ENCODE measurements around the gene CKMT2. TPM values are rescaled to one million over a fixed set of nuclear protein-coding genes. Genes with fewer than 3 reads are reported as not detected.

Gene CKMT2
- total RNA-seq, 4 donors from 2014 or later = 2.5 to 12.3 (median 6.5) TPM

DNA sequence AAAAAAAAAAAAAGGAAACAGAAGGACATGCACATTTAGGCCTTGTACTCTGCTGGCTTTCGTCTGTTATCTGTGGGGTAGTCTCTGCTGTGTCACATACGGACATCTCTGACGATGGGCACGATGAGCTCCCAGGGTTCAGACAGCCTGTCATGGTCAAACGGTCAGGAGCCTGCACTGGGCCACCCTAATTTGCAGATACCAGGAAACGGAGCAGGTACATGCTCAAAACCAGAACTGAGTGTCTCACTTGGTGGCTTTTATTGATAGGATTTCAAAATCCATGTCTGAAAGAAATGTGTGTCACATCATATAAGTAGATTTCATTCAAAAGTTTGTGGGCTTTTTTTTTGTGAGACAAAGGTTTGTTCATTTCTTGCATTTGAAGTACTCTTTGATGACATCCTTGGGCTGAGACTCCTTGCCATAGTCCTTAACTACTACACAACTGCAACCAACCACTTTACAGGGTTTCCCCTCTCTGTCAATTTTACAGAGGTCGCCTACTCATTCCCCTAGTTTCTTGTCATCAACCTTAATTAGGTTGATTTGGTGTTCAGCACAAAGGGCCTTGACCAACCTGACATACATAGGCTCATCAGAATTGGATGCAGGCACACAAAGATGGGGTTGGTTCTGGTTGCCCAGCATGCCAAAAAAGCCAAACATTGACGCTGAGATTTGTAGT lies 9.0 kb downstream of the CKMT2 start:
- no peak for TF ChIP-seq EP300 (IDR thresholded peaks at IDR 0.05)
- TF ChIP-seq POLR2AphosphoS5 (IDR thresholded peaks at IDR 0.05) = no peak
- TF ChIP-seq POLR2A (IDR thresholded peaks at IDR 0.05) = no peak
- H3K4me1 ChIP-seq = peaks cover 8% of the 10 kb centered on the region
- no peak overlapping the region for H3K4me3 ChIP-seq
- no peak for DNase-seq (ENCODE audit: low spot score in 2 of 2)
- H3K27ac ChIP-seq = no peak overlapping the region
- no peaks in the 10 kb centered on the region for H3K27me3 ChIP-seq
- no peaks in the 10 kb centered on the region for H3K9me3 ChIP-seq
- H3K36me3 ChIP-seq = no peaks in the 10 kb centered on the region
- WGBS = 89% methylated on average over 8 of the region's 8 CpGs

DNA sequence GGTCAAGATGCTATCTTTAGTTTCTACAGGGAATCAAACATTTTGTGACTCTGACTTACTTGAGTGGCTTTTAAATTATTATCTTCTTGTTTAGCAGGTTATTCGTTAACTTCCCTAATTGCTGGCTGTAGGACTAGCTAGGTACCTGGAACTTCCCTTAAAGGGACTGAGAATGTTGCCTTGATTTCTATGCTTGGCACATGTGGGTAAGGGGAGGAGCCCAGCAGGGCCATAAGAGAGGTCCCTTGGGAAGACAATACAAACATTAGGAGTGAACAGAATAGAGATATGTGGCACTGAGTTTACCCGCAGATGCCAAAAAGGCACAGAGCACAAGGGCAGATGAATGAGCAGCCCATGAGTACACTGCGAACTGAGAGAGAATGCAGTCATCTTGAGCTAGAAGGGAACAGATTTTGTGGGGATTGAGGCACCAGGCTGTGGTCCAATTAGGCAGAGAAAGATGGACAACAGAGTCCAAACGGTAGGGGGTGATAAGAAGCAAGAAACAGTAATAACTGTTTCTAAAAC lies 9.8 kb downstream of the CKMT2 start:
- WGBS = 82% methylated on average over 4 of the region's 4 CpGs
- TF ChIP-seq POLR2AphosphoS5 (IDR thresholded peaks at IDR 0.05) (no peak), POLR2A (IDR thresholded peaks at IDR 0.05) (no peak), EP300 (IDR thresholded peaks at IDR 0.05) (no peak)
- TF ChIP-seq, protein P1, sequence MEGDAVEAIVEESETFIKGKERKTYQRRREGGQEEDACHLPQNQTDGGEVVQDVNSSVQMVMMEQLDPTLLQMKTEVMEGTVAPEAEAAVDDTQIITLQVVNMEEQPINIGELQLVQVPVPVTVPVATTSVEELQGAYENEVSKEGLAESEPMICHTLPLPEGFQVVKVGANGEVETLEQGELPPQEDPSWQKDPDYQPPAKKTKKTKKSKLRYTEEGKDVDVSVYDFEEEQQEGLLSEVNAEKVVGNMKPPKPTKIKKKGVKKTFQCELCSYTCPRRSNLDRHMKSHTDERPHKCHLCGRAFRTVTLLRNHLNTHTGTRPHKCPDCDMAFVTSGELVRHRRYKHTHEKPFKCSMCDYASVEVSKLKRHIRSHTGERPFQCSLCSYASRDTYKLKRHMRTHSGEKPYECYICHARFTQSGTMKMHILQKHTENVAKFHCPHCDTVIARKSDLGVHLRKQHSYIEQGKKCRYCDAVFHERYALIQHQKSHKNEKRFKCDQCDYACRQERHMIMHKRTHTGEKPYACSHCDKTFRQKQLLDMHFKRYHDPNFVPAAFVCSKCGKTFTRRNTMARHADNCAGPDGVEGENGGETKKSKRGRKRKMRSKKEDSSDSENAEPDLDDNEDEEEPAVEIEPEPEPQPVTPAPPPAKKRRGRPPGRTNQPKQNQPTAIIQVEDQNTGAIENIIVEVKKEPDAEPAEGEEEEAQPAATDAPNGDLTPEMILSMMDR (IDR thresholded peaks at IDR 0.05) = no peak
- H3K27me3 ChIP-seq = no peaks in the 10 kb centered on the region
- no peak for DNase-seq (ENCODE audit: low spot score in 2 of 2)
- H3K27ac ChIP-seq = no peak overlapping the region
- no peak overlapping the region for H3K4me3 ChIP-seq
- H3K4me1 ChIP-seq = peaks cover 11% of the 10 kb centered on the region
- H3K36me3 ChIP-seq = no peaks in the 10 kb centered on the region
- no peaks in the 10 kb centered on the region for H3K9me3 ChIP-seq

DNA sequence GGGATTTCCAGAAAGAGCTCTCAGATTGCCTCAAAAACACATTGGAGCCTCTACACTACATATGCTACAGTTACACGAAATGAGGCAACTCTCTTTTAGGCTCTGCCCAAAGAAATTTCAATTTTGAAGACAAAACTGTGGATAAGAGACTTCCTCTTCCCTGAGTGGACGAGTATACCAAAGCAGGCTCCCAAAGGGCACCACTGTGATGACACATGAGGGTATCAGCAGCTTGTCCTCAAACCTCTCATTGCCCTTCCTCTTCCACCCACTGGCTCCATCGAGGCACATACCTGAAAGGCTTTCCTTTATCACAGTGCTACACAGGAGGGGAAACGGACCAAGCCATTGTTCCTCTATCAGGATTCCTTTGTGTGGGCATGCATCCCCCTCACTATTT lies 11.3 kb downstream of the CKMT2 start:
- DNase-seq (ENCODE audit: low spot score in 2 of 2) = no peak
- Histone ChIP-seq H3K27me3 (no peaks in the 10 kb centered on the region), H3K27ac (no peak overlapping the region), H3K4me3 (no peak overlapping the region), H3K9me3 (no peaks in the 10 kb centered on the region), H3K4me1 (peaks cover 14% of the 10 kb centered on the region), H3K36me3 (no peaks in the 10 kb centered on the region)
- 86% methylated on average over 4 of the region's 4 CpGs for WGBS
- no peak for TF ChIP-seq EP300 (IDR thresholded peaks at IDR 0.05)
- TF ChIP-seq POLR2A (IDR thresholded peaks at IDR 0.05) = no peak
- TF ChIP-seq POLR2AphosphoS5 (IDR thresholded peaks at IDR 0.05) = no peak
- TF ChIP-seq, protein P1 (IDR thresholded peaks at IDR 0.05) = no peak

DNA sequence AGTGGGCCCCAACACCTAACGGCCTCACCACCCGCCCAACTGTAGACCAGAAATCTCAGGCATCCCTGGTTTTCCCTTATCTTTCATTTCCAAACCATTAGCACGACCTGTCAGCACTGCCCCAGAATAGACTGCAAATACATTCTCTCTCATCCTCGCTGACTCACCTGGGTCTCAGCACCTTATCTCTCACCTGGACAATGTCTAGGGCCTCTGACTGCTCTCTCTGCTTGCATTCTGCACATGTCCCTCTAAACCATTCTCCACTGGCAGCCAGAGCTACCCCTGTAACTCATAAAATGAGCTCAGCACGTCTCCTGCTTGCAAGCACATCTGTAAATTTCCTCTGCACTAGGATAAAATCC lies 12.7 kb downstream of the CKMT2 start:
- WGBS = 88% methylated on average over 5 of the region's 5 CpGs
- Histone ChIP-seq H3K27me3 (no peaks in the 10 kb centered on the region), H3K9me3 (no peaks in the 10 kb centered on the region), H3K27ac (no peak overlapping the region), H3K4me1 (peaks cover 14% of the 10 kb centered on the region), H3K4me3 (no peak overlapping the region), H3K36me3 (no peaks in the 10 kb centered on the region)
- DNase-seq (ENCODE audit: low spot score in 2 of 2) = no peak
- TF ChIP-seq POLR2A (IDR thresholded peaks at IDR 0.05) (no peak), POLR2AphosphoS5 (IDR thresholded peaks at IDR 0.05) (no peak), EP300 (IDR thresholded peaks at IDR 0.05) (no peak)
- TF ChIP-seq, protein P1 (IDR thresholded peaks at IDR 0.05) = no peak

DNA sequence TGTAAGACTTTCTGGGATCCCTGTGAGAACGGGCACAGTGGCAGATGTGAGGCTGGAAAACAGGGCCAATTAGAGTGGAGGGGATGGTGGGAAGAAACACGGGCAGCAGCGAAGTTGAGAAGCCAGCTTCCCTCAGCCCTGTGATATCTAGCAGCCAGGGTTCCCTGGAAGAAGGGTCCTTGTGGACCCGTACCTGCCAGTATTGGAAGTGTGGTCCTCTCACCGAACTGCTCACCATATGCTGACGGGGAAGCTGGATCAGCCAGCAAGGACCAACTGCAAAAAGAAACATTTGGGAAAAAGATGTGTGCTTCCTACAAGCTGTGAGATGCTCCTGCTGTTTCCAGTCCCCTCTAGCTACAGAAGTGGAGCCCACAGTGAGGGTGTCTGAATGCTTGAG lies 13.6 kb downstream of the CKMT2 start:
- 83% methylated on average over 6 of the region's 6 CpGs for WGBS

DNA sequence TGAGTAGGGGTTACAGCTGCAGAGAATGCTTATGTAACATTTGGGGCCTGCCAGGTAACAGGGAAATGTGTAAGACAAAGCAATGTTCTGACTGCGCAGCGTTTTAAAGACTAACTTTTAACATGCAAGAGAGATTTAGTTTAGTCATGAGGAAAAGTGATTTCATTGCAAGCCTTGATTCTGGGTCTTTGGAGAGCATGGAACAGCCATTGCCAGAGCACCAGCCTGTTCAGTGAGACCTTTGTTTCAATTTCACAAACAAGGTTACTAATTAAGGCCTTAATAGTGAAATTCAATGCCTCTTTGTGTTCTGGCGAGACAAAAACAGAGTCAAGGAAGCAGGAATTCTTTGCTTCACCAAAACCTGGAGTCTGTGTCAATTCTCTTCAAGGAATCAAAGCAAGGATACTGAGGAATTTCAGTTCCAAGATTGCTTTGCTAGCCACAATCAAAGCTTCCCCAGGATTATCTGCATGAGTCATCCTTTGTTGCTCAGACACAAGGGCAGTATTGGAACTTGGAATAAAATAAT lies 14.4 kb downstream of the CKMT2 start:
- TF ChIP-seq, protein P1 (IDR thresholded peaks at IDR 0.05) = no peak
- no peaks in the 10 kb centered on the region for H3K27me3 ChIP-seq
- no peak overlapping the region for H3K27ac ChIP-seq
- DNase-seq (ENCODE audit: low spot score in 2 of 2) = no peak
- H3K9me3 ChIP-seq = no peaks in the 10 kb centered on the region
- no peak overlapping the region for H3K4me3 ChIP-seq
- WGBS = 54% methylated on average over 3 of the region's 3 CpGs
- no peaks in the 10 kb centered on the region for H3K36me3 ChIP-seq
- H3K4me1 ChIP-seq = peaks cover 14% of the 10 kb centered on the region

More for the DNA sequence above, 13.6 kb downstream of the CKMT2 start:
- peaks cover 14% of the 10 kb centered on the region for H3K4me1 ChIP-seq
- DNase-seq (ENCODE audit: low spot score in 2 of 2) = no peak
- no peaks in the 10 kb centered on the region for H3K36me3 ChIP-seq
- H3K27me3 ChIP-seq = no peaks in the 10 kb centered on the region
- H3K9me3 ChIP-seq = no peaks in the 10 kb centered on the region
- no peak overlapping the region for H3K27ac ChIP-seq
- TF ChIP-seq POLR2A (IDR thresholded peaks at IDR 0.05) = no peak
- H3K4me3 ChIP-seq = no peak overlapping the region

All from suprapubic skin (tissue), 4 donors.